B cell (primary cell): Measurements from ENCODE around the gene ATXN1. TPM values are rescaled to one million over a fixed set of nuclear protein-coding genes. Genes with fewer than 3 reads are reported as not detected.

Source experiments
- ATAC-seq: fragments of 200-7000 bp; cut with Tn5 transposase; one replicate; pipeline ENCODE4 v1.10.0; 2021; ENCODE audit warnings: low read depth, mild to moderate bottlenecking, moderate number of reproducible peaks, moderate library complexity
- CTCF ChIA-PET: fragments of 350-600 bp; sonication (Branson Sonifier 250); formaldehyde crosslinking; loops from one replicate; lab custom pipeline; 2021; ENCODE audit warnings: antibody characterized with exemption, inconsistent platforms; lab: Charles Lee
- POLR2A ChIA-PET: fragments of 350-600 bp; sonication (Branson Sonifier 250); formaldehyde crosslinking; loops from one replicate; lab custom pipeline; 2021; ENCODE audit warnings: antibody characterized with exemption; lab: Charles Lee
- DNase-seq: peaks from one replicate; pipeline ENCODE4 v3.0.0; 2013
- H2AFZ ChIP-seq: 2 replicates; pipeline ENCODE4 v1.6.1; 2012; ENCODE audit warnings: mild to moderate bottlenecking, low read depth, low read length; ENCODE audit not compliant: insufficient read depth, poor library complexity, severe bottlenecking
- H3K27ac ChIP-seq, 2 donors: 1 replicate in 1 of 2; 2 replicates in 1 of 2; pipeline ENCODE4 v1.5.1; 2012 to 2013; ENCODE audit warnings: low read length in 2 of 2, mild to moderate bottlenecking in 2 of 2, moderate library complexity in 1 of 2
- H3K27me3 ChIP-seq, 4 experiments: fragments of 200-600 bp in 1 of 4; sonication (generic) in 1 of 4; replicated peaks in 1 of 4; 1 replicate in 2 of 4; 2 replicates in 2 of 4; pipeline versions ENCODE4 v1.6.1 to v1.7.0; 2013 to 2016; ENCODE audit warnings: low read length in 3 of 4, mild to moderate bottlenecking in 2 of 4, mixed read lengths in 1 of 4, moderate library complexity in 1 of 4; ENCODE audit not compliant: insufficient read depth in 4 of 4, control insufficient read depth in 3 of 4; ENCODE audit errors: control extremely low read depth in 1 of 4
- H3K36me3 ChIP-seq, 2 experiments: replicated peaks in 1 of 2; 1 replicate in 1 of 2; 2 replicates in 1 of 2; pipeline versions ENCODE4 v1.6.1 to v1.7.1; 2013; ENCODE audit warnings: low read length in 1 of 2; ENCODE audit not compliant: insufficient read depth in 2 of 2, control insufficient read depth in 1 of 2; ENCODE audit errors: control extremely low read depth in 1 of 2, extremely low read depth in 1 of 2
- H3K4me1 ChIP-seq, 2 donors: fragments of 200-600 bp in 1 of 2; sonication (generic) in 1 of 2; 1 replicate in 1 of 2; 2 replicates in 1 of 2; pipeline versions ENCODE4 v1.5.1 to v1.6.1; 2013 to 2017; ENCODE audit warnings: low read length in 2 of 2; ENCODE audit not compliant: control insufficient read depth in 2 of 2, insufficient read depth in 2 of 2
- H3K4me2 ChIP-seq: replicated peaks from 2 replicates; pipeline ENCODE3; 2012; ENCODE audit warnings: mild to moderate bottlenecking, low read depth, low read length; ENCODE audit not compliant: poor library complexity, severe bottlenecking
- H3K4me3 ChIP-seq, 5 experiments: fragments of 200-600 bp in 1 of 5; sonication (generic) in 1 of 5; 1 replicate in 3 of 5; 2 replicates in 2 of 5; pipeline versions ENCODE4 v1.5.1 to v1.7.0; 2011 to 2016; ENCODE audit warnings: low read length in 4 of 5, mild to moderate bottlenecking in 4 of 5, low read depth in 2 of 5, control low read depth in 1 of 5, moderate library complexity in 1 of 5; ENCODE audit not compliant: insufficient read depth in 1 of 5; ENCODE audit errors: control extremely low read depth in 1 of 5, extremely low read depth in 1 of 5
- H3K79me2 ChIP-seq: fragments of 200-600 bp; sonication (generic); one replicate; pipeline ENCODE4 v1.6.0; 2016; ENCODE audit warnings: low read length; ENCODE audit not compliant: control insufficient read depth, insufficient read depth
- H3K9ac ChIP-seq: fragments of 200-600 bp; sonication (generic); 2 replicates; pipeline ENCODE4 v1.6.1; 2017; ENCODE audit warnings: mild to moderate bottlenecking, low read length, moderate library complexity
- H3K9me3 ChIP-seq, 3 donors: one replicate each; pipeline versions ENCODE4 v1.6.1 to v1.7.1; 2013; ENCODE audit warnings: low read length in 2 of 3; ENCODE audit not compliant: control insufficient read depth in 2 of 3, insufficient read depth in 1 of 3; ENCODE audit errors: control extremely low read depth in 1 of 3
- H4K20me1 ChIP-seq: 2 replicates; pipeline ENCODE4 v1.6.0; 2012; ENCODE audit warnings: mild to moderate bottlenecking, low read length; ENCODE audit not compliant: insufficient read depth, control insufficient read depth, poor library complexity, severe bottlenecking
- H3K27ac Mint-ChIP-seq: one replicate; pipeline ENCODE4 v1.8.0; 2021; ENCODE audit warnings: mixed read lengths
- H3K27me3 Mint-ChIP-seq: one replicate; pipeline ENCODE4 v1.8.0; 2021; ENCODE audit warnings: mixed read lengths
- H3K4me1 Mint-ChIP-seq: one replicate; pipeline ENCODE4 v1.8.0; 2021; ENCODE audit warnings: mixed read lengths
- H3K4me3 Mint-ChIP-seq: one replicate; pipeline ENCODE4 v1.8.0; 2021; ENCODE audit warnings: mixed read lengths
- H3K9me3 Mint-ChIP-seq: one replicate; pipeline ENCODE4 v1.8.0; 2022; ENCODE audit warnings: mixed read lengths; ENCODE audit not compliant: insufficient read depth
- EZH2 ChIP-seq: IDR thresholded peaks from 2 replicates; pipeline ENCODE4 v1.6.1; 2012; ENCODE audit warnings: borderline replicate concordance, low read depth, mild to moderate bottlenecking, moderate library complexity, low read length; ENCODE audit not compliant: insufficient read depth, poor library complexity, severe bottlenecking
- WGBS: methylation state at CpG from one replicate; pipeline ENCODE4 v1.1.5; 2013; ENCODE audit warnings: missing lambda C conversion rate; ENCODE audit not compliant: insufficient coverage; 5-methylcytosine and 5-hydroxymethylcytosine counted together
- intact Hi-C: fragments of 100-400 bp; cut with micrococcal nuclease; formaldehyde crosslinking; loops from one replicate; pipeline ENCODE4 v1.10.0; 2022
- polyA plus RNA-seq: library from polyadenylated mRNA; depleted of rRNA; stranded (reverse); fragments of >200 nt; gene quantifications from 2 replicates; pipeline ENCODE4 v1.2.3, GENCODE V29; 2012
- total RNA-seq, 2 donors: library from RNA; stranded (reverse); fragments of 120-200 nt in 1 of 2; gene quantifications; 1 replicate in 1 of 2; 2 replicates in 1 of 2; pipeline versions ENCODE4 v1.2.3 to v1.2.4, GENCODE V29; 2013 to 2022
- TF ChIP-seq, protein P1 (sequence below): fragments of 200-600 bp; IDR thresholded peaks from one replicate; pipeline ENCODE4 v1.8.0; 2022; ENCODE audit warnings: antibody characterized with exemption, mild to moderate bottlenecking

The ATXN1 gene
- total and polyA plus RNA-seq, 2 donors (not counting 1 experiment from before 2014, with no cell fraction given), result 5.7 to 63.8 TPM

DNA sequence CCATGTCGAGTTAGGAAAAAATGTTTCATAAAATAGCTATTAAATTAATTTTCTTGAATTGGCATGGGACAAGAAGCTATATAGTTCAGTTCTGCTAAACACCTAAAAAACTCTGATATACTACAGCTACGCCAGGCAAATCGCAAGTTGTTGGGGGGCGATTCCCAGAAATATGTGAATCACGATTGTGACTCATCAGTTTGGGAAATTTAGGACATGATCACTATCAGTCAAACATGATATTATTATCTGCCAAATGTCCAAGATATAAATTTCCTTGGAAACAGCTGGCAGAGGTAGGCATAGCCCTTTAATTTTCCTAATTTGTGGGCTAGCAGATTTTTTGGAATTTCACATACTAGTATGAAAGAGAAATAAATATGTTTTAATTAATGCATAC is 123.6 kb downstream of the ATXN1 start:
- ChIA-PET CTCF (no interaction called here), POLR2A (no interaction called here)
- 100% methylated on average over 2 of the region's 5 CpGs for WGBS
- Histone ChIP-seq H3K27me3 (no peaks in the 10 kb centered on the region), H3K4me3 (no peak overlapping the region), H3K27ac (no peak overlapping the region), H2AFZ (no peak overlapping the region), H3K4me1 (no peaks in the 10 kb centered on the region), H3K36me3 (no peaks in the 10 kb centered on the region), H3K79me2 (no peaks in the 10 kb centered on the region), H3K9ac (no peak overlapping the region), H3K4me2 (no peak overlapping the region), H3K9me3 (peaks cover 0 to 7% (median 0%) of the 10 kb centered on the region in 3 donors), H4K20me1 (no peaks in the 10 kb centered on the region)
- Mint-ChIP-seq H3K9me3 (peaks cover 2% of the 10 kb centered on the region), H3K27me3 (no peaks in the 10 kb centered on the region), H3K4me1 (peaks cover 11% of the 10 kb centered on the region), H3K27ac (no peak overlapping the region), H3K4me3 (no peak overlapping the region)
- TF ChIP-seq EZH2, result no peak
- TF ChIP-seq, protein P1, sequence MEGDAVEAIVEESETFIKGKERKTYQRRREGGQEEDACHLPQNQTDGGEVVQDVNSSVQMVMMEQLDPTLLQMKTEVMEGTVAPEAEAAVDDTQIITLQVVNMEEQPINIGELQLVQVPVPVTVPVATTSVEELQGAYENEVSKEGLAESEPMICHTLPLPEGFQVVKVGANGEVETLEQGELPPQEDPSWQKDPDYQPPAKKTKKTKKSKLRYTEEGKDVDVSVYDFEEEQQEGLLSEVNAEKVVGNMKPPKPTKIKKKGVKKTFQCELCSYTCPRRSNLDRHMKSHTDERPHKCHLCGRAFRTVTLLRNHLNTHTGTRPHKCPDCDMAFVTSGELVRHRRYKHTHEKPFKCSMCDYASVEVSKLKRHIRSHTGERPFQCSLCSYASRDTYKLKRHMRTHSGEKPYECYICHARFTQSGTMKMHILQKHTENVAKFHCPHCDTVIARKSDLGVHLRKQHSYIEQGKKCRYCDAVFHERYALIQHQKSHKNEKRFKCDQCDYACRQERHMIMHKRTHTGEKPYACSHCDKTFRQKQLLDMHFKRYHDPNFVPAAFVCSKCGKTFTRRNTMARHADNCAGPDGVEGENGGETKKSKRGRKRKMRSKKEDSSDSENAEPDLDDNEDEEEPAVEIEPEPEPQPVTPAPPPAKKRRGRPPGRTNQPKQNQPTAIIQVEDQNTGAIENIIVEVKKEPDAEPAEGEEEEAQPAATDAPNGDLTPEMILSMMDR, result no peak
- no peak for ATAC-seq
- no peak for DNase-seq
- intact Hi-C loops, result no loop called here

DNA sequence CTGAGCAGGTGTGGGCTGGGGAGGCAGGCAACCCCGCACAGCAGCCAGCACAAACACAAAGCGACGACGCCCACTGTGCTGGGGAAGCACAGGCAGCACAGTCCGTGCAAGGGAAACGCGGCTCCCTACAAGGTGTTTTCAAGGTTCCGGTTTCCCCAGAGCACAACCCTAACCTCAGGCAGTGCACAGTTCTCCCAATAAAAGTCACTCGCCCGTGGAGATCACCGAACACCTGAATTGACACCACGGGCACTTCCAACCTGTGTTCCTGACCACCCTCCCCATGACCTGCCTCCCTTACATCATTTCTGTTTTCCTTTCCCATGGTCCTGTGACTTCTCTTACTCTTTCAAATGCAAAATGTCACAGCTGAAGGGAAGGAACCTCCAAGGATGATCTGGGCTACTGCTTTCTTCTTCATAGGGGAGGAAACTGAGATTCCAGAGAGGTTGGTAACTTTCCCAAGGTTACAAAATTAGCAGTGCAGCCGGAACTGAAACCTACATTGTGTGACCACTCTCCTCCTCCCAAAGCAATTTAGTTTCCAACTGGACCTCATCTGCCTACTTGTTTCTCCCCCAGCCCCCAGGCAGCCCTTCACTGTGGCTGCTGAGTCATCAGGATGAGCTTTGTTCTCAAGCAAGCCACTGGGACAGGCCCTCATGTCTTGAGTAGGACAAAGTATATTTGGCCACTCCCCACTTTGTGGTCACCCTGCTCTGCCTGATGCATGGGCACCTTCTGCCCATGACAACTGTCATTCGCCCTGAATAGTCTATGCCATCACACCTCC is 125.3 kb downstream of the ATXN1 start:
- H3K4me2 ChIP-seq, result no peak overlapping the region
- Mint-ChIP-seq H3K9me3 (no peaks in the 10 kb centered on the region), H3K27ac (no peak overlapping the region), H3K27me3 (no peaks in the 10 kb centered on the region), H3K4me1 (peaks cover 23% of the 10 kb centered on the region), H3K4me3 (no peak overlapping the region)
- no peak for DNase-seq
- peaks cover 0 to 7% (median 0%) of the 10 kb centered on the region in 3 donors for H3K9me3 ChIP-seq
- ChIA-PET POLR2A (no interaction called here), CTCF (no interaction called here)
- intact Hi-C loops, result no loop called here
- H3K9ac ChIP-seq, result no peak overlapping the region
- H3K27me3 ChIP-seq, result no peaks in the 10 kb centered on the region
- no peaks in the 10 kb centered on the region for H3K36me3 ChIP-seq
- H3K4me3 ChIP-seq, result no peak overlapping the region
- WGBS, result 74% methylated on average over 13 of the region's 14 CpGs
- no peaks in the 10 kb centered on the region for H3K79me2 ChIP-seq
- H4K20me1 ChIP-seq, result no peaks in the 10 kb centered on the region
- peaks cover 0 to 11% of the 10 kb centered on the region in 2 donors for H3K4me1 ChIP-seq
- no peak overlapping the region for H2AFZ ChIP-seq
- TF ChIP-seq, protein P1, result no peak
- no peak for TF ChIP-seq EZH2
- H3K27ac ChIP-seq, result no peak overlapping the region
- no peak for ATAC-seq
